SK-N-SH treated with all-trans-retinoic acid at 6 μM for 48 hours (cell line): Measurements from ENCODE around the gene AKAP12.

Experiments used
- ATAC-seq: fragments of 200-7000 bp; cut with Tn5 transposase; 3 replicates; pipeline ENCODE4 v1.9.1; 2020; ENCODE audit warnings: mild to moderate bottlenecking, moderate library complexity
- ARNTL ChIP-seq: fragments of 450-650 bp; formaldehyde crosslinking; IDR thresholded peaks from 2 replicates; pipeline ENCODE4 v1.5.0; 2020; ENCODE audit warnings: low read depth, mild to moderate bottlenecking, moderate library complexity, borderline replicate concordance
- BACH2 ChIP-seq: fragments of 250-450 bp; sonication (Bioruptor Pico); IDR thresholded peaks from 2 replicates; pipeline ENCODE4 v1.9.0; 2021; ENCODE audit warnings: mild to moderate bottlenecking, borderline replicate concordance
- CREB5 ChIP-seq: fragments of 250-450 bp; sonication (Bioruptor Pico); IDR thresholded peaks from 2 replicates; pipeline ENCODE4 v1.5.1; 2020; ENCODE audit warnings: low read depth, mild to moderate bottlenecking, moderate library complexity
- CSRNP3 ChIP-seq: fragments of 250-450 bp; sonication (Bioruptor Pico); IDR thresholded peaks from 2 replicates; pipeline ENCODE4 v1.5.1; 2021; ENCODE audit warnings: mild to moderate bottlenecking, moderate library complexity
- ESRRG ChIP-seq: fragments of 250-450 bp; sonication (Bioruptor Pico); IDR thresholded peaks from 2 replicates; pipeline ENCODE4 v1.6.1; 2021; ENCODE audit warnings: mild to moderate bottlenecking
- GLIS3 ChIP-seq: fragments of 250-450 bp; sonication (Bioruptor Pico); IDR thresholded peaks from 2 replicates; pipeline ENCODE4 v1.5.0; 2020; ENCODE audit warnings: mild to moderate bottlenecking, moderate library complexity
- ISL1 ChIP-seq: fragments of 250-450 bp; sonication (Bioruptor Pico); IDR thresholded peaks from 2 replicates; pipeline ENCODE4 v2.1.2; 2022; ENCODE audit warnings: mild to moderate bottlenecking, moderate library complexity
- OSR1 ChIP-seq: fragments of 250-450 bp; sonication (Bioruptor Pico); IDR thresholded peaks from 2 replicates; pipeline ENCODE4 v1.8.0; 2022; ENCODE audit warnings: moderate library complexity, mild to moderate bottlenecking, inconsistent platforms
- PATZ1 ChIP-seq: fragments of 250-450 bp; sonication (Bioruptor Pico); IDR thresholded peaks from 2 replicates; pipeline ENCODE4 v1.8.0; 2020; ENCODE audit warnings: mild to moderate bottlenecking, moderate library complexity, borderline replicate concordance
- PPARA ChIP-seq: fragments of 250-450 bp; sonication (Bioruptor Pico); IDR thresholded peaks from 2 replicates; pipeline ENCODE4 v1.5.0; 2020; ENCODE audit warnings: mild to moderate bottlenecking, borderline replicate concordance
- RARB ChIP-seq: fragments of 250-450 bp; sonication (Bioruptor Pico); IDR thresholded peaks from 2 replicates; pipeline ENCODE4 v1.8.0; 2021; ENCODE audit warnings: mild to moderate bottlenecking, moderate library complexity
- SNAI2 ChIP-seq: fragments of 250-450 bp; sonication (Bioruptor Pico); IDR thresholded peaks from 2 replicates; pipeline ENCODE4 v1.5.0; 2020; ENCODE audit warnings: mild to moderate bottlenecking, moderate library complexity
- TCF4 ChIP-seq: fragments of 250-450 bp; sonication (Bioruptor Pico); IDR thresholded peaks from 2 replicates; pipeline ENCODE4 v1.8.0; 2021; ENCODE audit warnings: mild to moderate bottlenecking, moderate library complexity, borderline replicate concordance
- TOX ChIP-seq: fragments of 250-450 bp; sonication (Bioruptor Pico); IDR thresholded peaks from 2 replicates; pipeline ENCODE4 v1.8.0; 2021; ENCODE audit warnings: mild to moderate bottlenecking, moderate library complexity, borderline replicate concordance
- ZFP3 ChIP-seq: fragments of 250-450 bp; sonication (Bioruptor Pico); IDR thresholded peaks from 2 replicates; pipeline ENCODE4 v1.5.0; 2020; ENCODE audit warnings: mild to moderate bottlenecking, moderate library complexity
- ZFP30 ChIP-seq: fragments of 450-650 bp; formaldehyde crosslinking; IDR thresholded peaks from 2 replicates; pipeline ENCODE4 v1.5.0; 2022; ENCODE audit warnings: mild to moderate bottlenecking, moderate library complexity
- ZNF8 ChIP-seq: fragments of 450-650 bp; formaldehyde crosslinking; IDR thresholded peaks from 2 replicates; pipeline ENCODE4 v1.5.0; 2020; ENCODE audit warnings: mild to moderate bottlenecking, moderate library complexity
- TF ChIP-seq, protein P1 (sequence below): fragments of 250-450 bp; sonication (Bioruptor Pico); IDR thresholded peaks from 2 replicates; pipeline ENCODE4 v1.5.0; 2020; ENCODE audit warnings: mild to moderate bottlenecking, moderate library complexity
- TF ChIP-seq, protein P2 (sequence below): fragments of 250-450 bp; sonication (Bioruptor Pico); IDR thresholded peaks from 2 replicates; pipeline ENCODE4 v1.8.0; 2021; ENCODE audit warnings: low read depth, mild to moderate bottlenecking, moderate library complexity, borderline replicate concordance

The AKAP12 gene

GRCh38 chr6:151359486-151359885, 119.7 kb downstream of the AKAP12 start (continued):
- no peak for TF ChIP-seq CREB5 (CRISPR knock-in tag)
- TF ChIP-seq ZFP30 (CRISPR knock-in tag), result no peak
- no peak for TF ChIP-seq CSRNP3 (CRISPR knock-in tag)

- no peak for TF ChIP-seq OSR1
- no peak for TF ChIP-seq ARNTL (CRISPR knock-in tag)
- TF ChIP-seq RARB (CRISPR knock-in tag), result no peak
- no peak for TF ChIP-seq ISL1 (CRISPR knock-in tag)
- TF ChIP-seq PPARA, result no peak
- no peak for TF ChIP-seq ZFP3 (CRISPR knock-in tag)
- TF ChIP-seq CSRNP3 (CRISPR knock-in tag), result no peak
- TF ChIP-seq CREB5 (CRISPR knock-in tag), result no peak
- TF ChIP-seq ESRRG (CRISPR knock-in tag), result no peak
- TF ChIP-seq PATZ1 (CRISPR knock-in tag), result no peak
- TF ChIP-seq TOX (CRISPR knock-in tag), result no peak
- no peak for TF ChIP-seq SNAI2 (CRISPR knock-in tag)
- TF ChIP-seq ZNF8, result no peak
- no peak for TF ChIP-seq ZFP30 (CRISPR knock-in tag)
- TF ChIP-seq, protein P1, sequence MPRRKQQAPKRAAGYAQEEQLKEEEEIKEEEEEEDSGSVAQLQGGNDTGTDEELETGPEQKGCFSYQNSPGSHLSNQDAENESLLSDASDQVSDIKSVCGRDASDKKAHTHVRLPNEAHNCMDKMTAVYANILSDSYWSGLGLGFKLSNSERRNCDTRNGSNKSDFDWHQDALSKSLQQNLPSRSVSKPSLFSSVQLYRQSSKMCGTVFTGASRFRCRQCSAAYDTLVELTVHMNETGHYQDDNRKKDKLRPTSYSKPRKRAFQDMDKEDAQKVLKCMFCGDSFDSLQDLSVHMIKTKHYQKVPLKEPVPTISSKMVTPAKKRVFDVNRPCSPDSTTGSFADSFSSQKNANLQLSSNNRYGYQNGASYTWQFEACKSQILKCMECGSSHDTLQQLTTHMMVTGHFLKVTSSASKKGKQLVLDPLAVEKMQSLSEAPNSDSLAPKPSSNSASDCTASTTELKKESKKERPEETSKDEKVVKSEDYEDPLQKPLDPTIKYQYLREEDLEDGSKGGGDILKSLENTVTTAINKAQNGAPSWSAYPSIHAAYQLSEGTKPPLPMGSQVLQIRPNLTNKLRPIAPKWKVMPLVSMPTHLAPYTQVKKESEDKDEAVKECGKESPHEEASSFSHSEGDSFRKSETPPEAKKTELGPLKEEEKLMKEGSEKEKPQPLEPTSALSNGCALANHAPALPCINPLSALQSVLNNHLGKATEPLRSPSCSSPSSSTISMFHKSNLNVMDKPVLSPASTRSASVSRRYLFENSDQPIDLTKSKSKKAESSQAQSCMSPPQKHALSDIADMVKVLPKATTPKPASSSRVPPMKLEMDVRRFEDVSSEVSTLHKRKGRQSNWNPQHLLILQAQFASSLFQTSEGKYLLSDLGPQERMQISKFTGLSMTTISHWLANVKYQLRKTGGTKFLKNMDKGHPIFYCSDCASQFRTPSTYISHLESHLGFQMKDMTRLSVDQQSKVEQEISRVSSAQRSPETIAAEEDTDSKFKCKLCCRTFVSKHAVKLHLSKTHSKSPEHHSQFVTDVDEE (CRISPR knock-in tag), result no peak
- no peak for TF ChIP-seq GLIS3 (CRISPR knock-in tag)
- TF ChIP-seq, protein P2, sequence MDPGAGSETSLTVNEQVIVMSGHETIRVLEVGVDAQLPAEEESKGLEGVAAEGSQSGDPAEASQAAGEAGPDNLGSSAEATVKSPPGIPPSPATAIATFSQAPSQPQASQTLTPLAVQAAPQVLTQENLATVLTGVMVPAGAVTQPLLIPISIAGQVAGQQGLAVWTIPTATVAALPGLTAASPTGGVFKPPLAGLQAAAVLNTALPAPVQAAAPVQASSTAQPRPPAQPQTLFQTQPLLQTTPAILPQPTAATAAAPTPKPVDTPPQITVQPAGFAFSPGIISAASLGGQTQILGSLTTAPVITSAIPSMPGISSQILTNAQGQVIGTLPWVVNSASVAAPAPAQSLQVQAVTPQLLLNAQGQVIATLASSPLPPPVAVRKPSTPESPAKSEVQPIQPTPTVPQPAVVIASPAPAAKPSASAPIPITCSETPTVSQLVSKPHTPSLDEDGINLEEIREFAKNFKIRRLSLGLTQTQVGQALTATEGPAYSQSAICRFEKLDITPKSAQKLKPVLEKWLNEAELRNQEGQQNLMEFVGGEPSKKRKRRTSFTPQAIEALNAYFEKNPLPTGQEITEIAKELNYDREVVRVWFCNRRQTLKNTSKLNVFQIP (CRISPR knock-in tag), result no peak
- no peak for TF ChIP-seq BACH2 (CRISPR knock-in tag)
- TF ChIP-seq TCF4 (CRISPR knock-in tag), result no peak
- no peak for ATAC-seq
These were observed 125.5 kb downstream of the AKAP12 start for GRCh38 chr6:151365233-151365632.
